HG03064 (cell line): Measurements from ENCODE around the gene PRDM11.

Source experiments
- ATAC-seq: cut with Tn5 transposase; IDR thresholded peaks from one replicate; pipeline ENCODE4 v1.9.1; 2021; ENCODE audit warnings: low read depth; ENCODE audit not compliant: unreplicated experiment

Gene PRDM11

GRCh38 chr11:45173064-45173463, 26.6 kb downstream of the PRDM11 start:
- no peak for ATAC-seq

GRCh38 chr11:45174168-45174835, 27.9 kb downstream of the PRDM11 start:
- no peak for ATAC-seq

GRCh38 chr11:45174963-45175362, 28.5 kb downstream of the PRDM11 start:
- ATAC-seq, result no peak

- ATAC-seq, result no peak
Observed at GRCh38 chr11:45176996-45177395, 30.6 kb downstream of the PRDM11 start.

GRCh38 chr11:45178223-45178622, 31.8 kb downstream of the PRDM11 start:
- ATAC-seq, result no peak

- ATAC-seq, result no peak
Observed at GRCh38 chr11:45178890-45179671, 32.6 kb downstream of the PRDM11 start.

GRCh38 chr11:45179686-45180178, 33.3 kb downstream of the PRDM11 start:
- ATAC-seq, result no peak

- ATAC-seq, result no peak
Observed at GRCh38 chr11:45180179-45180847, 33.9 kb downstream of the PRDM11 start.

- no peak for ATAC-seq
Observed at GRCh38 chr11:45180848-45181192, 34.4 kb downstream of the PRDM11 start.

GRCh38 chr11:45181193-45181888, 34.9 kb downstream of the PRDM11 start:
- ATAC-seq, result no peak

GRCh38 chr11:45181889-45182550, 35.6 kb downstream of the PRDM11 start:
- no peak for ATAC-seq

- ATAC-seq, result no peak
Observed at GRCh38 chr11:45182902-45183301, 36.5 kb downstream of the PRDM11 start.

- no peak for ATAC-seq
Observed at GRCh38 chr11:45184640-45185039, 38.2 kb downstream of the PRDM11 start.

GRCh38 chr11:45185228-45185729, 38.8 kb downstream of the PRDM11 start:
- ATAC-seq, result no peak

- ATAC-seq, result no peak
Observed at GRCh38 chr11:45187375-45187774, 40.9 kb downstream of the PRDM11 start.

GRCh38 chr11:45188127-45188526, 41.7 kb downstream of the PRDM11 start:
- ATAC-seq, result no peak

- no peak for ATAC-seq
Observed at GRCh38 chr11:45189230-45189629, 42.8 kb downstream of the PRDM11 start.

GRCh38 chr11:45193695-45194094, 47.3 kb downstream of the PRDM11 start:
- no peak for ATAC-seq

- no peak for ATAC-seq
Observed at GRCh38 chr11:45204761-45205160, 58.3 kb downstream of the PRDM11 start.

GRCh38 chr11:45205978-45206377, 59.5 kb downstream of the PRDM11 start:
- no peak for ATAC-seq
